SW 1271 (cell line): Measurements from ENCODE around the gene MTTP.
"Not testable (repeated sequence)": the region's sequence is repeated elsewhere in the genome, so short reads cannot be mapped to it uniquely, and the experiment has no call there.

Experiments used
- DNase-seq, 2 experiments: peaks; one replicate each; lab custom pipeline; 2025; lab: John Stamatoyannopoulos, UW

Gene MTTP

GRCh38 chr4:99574530-99575324 is at the start of gene MTTP:
Gene MTTP (plus strand): TSS chr4:99574824. CDS start chr4:99574910, 86 bp downstream.
- DNase-seq, result no peak

- no peak for DNase-seq
Observed at GRCh38 chr4:99529228-99529627, 45.4 kb upstream of the MTTP start.

- DNase-seq, result no peak
Observed at GRCh38 chr4:99529956-99530355, 44.7 kb upstream of the MTTP start.

- not testable (repeated sequence) for DNase-seq
Observed at GRCh38 chr4:99534699-99535098, 39.9 kb upstream of the MTTP start.

GRCh38 chr4:99536271-99536670 is 38.4 kb upstream of the MTTP start:
- no peak for DNase-seq

GRCh38 chr4:99536848-99537247 is 37.8 kb upstream of the MTTP start:
- DNase-seq, result no peak

GRCh38 chr4:99537674-99538073 is 37.0 kb upstream of the MTTP start:
- no peak for DNase-seq

- no peak for DNase-seq
Observed at GRCh38 chr4:99540277-99540939, 34.2 kb upstream of the MTTP start.

GRCh38 chr4:99552872-99553271 is 21.8 kb upstream of the MTTP start:
- no peak for DNase-seq

- peak; percentile 82 to 92 for DNase-seq
Observed at GRCh38 chr4:99563310-99564186, 11.1 kb upstream of the MTTP start, which contains the start of gene TRMT10A. Gene TRMT10A (minus strand): TSS chr4:99564039. CDS start chr4:99559338, 4,701 bp downstream.

- DNase-seq, result no peak
Observed at GRCh38 chr4:99564921-99565320, 9.7 kb upstream of the MTTP start.

GRCh38 chr4:99571883-99572282 is 2.7 kb upstream of the MTTP start:
- no peak for DNase-seq

- no peak for DNase-seq
Observed at GRCh38 chr4:99572527-99573240, 1.9 kb upstream of the MTTP start.

GRCh38 chr4:99573735-99574368 is 772 bp upstream of the MTTP start:
- no peak for DNase-seq

GRCh38 chr4:99578714-99579113 is 4.1 kb downstream of the MTTP start:
- no peak for DNase-seq

- DNase-seq, result no peak
Observed at GRCh38 chr4:99585516-99585915, 10.9 kb downstream of the MTTP start.

GRCh38 chr4:99586322-99586721 is 11.7 kb downstream of the MTTP start:
- no peak for DNase-seq

- DNase-seq, result no peak
Observed at GRCh38 chr4:99586797-99587196, 12.2 kb downstream of the MTTP start.

GRCh38 chr4:99587309-99587708 is 12.7 kb downstream of the MTTP start:
- no peak for DNase-seq

GRCh38 chr4:99587803-99588202 is 13.2 kb downstream of the MTTP start:
- no peak for DNase-seq

- DNase-seq, result no peak
Observed at GRCh38 chr4:99591757-99592156, 17.1 kb downstream of the MTTP start.
